Activated CD4-positive, alpha-beta T cell treated with anti-CD3 and anti-CD28 coated beads, Interleukin-2, amount 10 ng/mL, durations not matched to agents 7 days and 5 days (primary cell): ENCODE measurements around the gene UBXN11. TPM values are rescaled to one million over a fixed set of nuclear protein-coding genes. Genes with fewer than 3 reads are reported as not detected.

Experiments
- CTCF ChIA-PET: fragments of 350-600 bp; sonication (Branson Sonifier 250); formaldehyde crosslinking; loops from one replicate; lab custom pipeline; 2021; ENCODE audit warnings: antibody characterized with exemption; lab: Charles Lee
- POLR2A ChIA-PET: fragments of 350-600 bp; sonication (Branson Sonifier 250); formaldehyde crosslinking; loops from one replicate; lab custom pipeline; 2021; ENCODE audit warnings: antibody characterized with exemption; lab: Charles Lee
- DNase-seq: peaks from one replicate; pipeline ENCODE4 v3.0.0-alpha.2; 2020
- H3K27ac Mint-ChIP-seq: one replicate; pipeline ENCODE4 v1.8.0; 2021; ENCODE audit warnings: mild to moderate bottlenecking, moderate library complexity, mixed read lengths
- H3K27me3 Mint-ChIP-seq: one replicate; pipeline ENCODE4 v1.8.0; 2021; ENCODE audit warnings: mixed read lengths
- H3K36me3 Mint-ChIP-seq: one replicate; pipeline ENCODE4 v1.8.0; 2021; ENCODE audit warnings: low read depth, mixed read lengths
- H3K4me1 Mint-ChIP-seq: one replicate; pipeline ENCODE4 v1.8.0; 2021; ENCODE audit warnings: mixed read lengths
- H3K4me3 Mint-ChIP-seq: one replicate; pipeline ENCODE4 v1.8.0; 2021; ENCODE audit warnings: mild to moderate bottlenecking, moderate library complexity, mixed read lengths
- H3K9me3 Mint-ChIP-seq: one replicate; pipeline ENCODE4 v1.8.0; 2021; ENCODE audit warnings: mixed read lengths
- total RNA-seq, 2 experiments: library from RNA; stranded (reverse); gene quantifications; one replicate each; pipeline ENCODE4 v1.2.3, GENCODE V29; 2021

UBXN11 gene
- 10 to 100 TPM; 48.6 to 51.3 TPM for total RNA-seq

- CTCF ChIA-PET, result interaction anchor here (0.6 to 6.8 kb wide), 8 partner anchors 9 to 764 kb away, joined by 3 to 81 read pairs (median 4); partner anchors contain the start of genes CD52 and SH3BGRL3
- H3K4me1 Mint-ChIP-seq, result peaks cover 48% of the 10 kb centered on the region
- H3K4me3 Mint-ChIP-seq, result peak within 1 kb of the TSS; percentile 99
- POLR2A ChIA-PET, result interaction anchor here (3.2 kb wide), 1 partner anchor 18 kb away, joined by 9 read pairs; no protein-coding TSS in a partner anchor
- H3K27ac Mint-ChIP-seq, result peak within 1 kb of the TSS; percentile 93
- peak; percentile 97 for DNase-seq
- H3K27me3 Mint-ChIP-seq, result no peaks in the 10 kb centered on the region
- H3K36me3 Mint-ChIP-seq, result peaks cover 2% of the 10 kb centered on the region
- H3K9me3 Mint-ChIP-seq, result no peaks in the 10 kb centered on the region
Measured at GRCh38 chr1:26306290-26307229, at the start of gene UBXN11. TSS of gene UBXN11 (minus strand) at chr1:26306636. CDS start at chr1:26302883, 3,753 bp downstream.

- CTCF ChIA-PET, result interaction anchor here (1.7 kb wide), 1 partner anchor 9 kb away, joined by 6 read pairs; no protein-coding TSS in a partner anchor
Measured at GRCh38 chr1:26356106-26356505, 49.7 kb upstream of the UBXN11 start.

GRCh38 chr1:26354972-26355371 is 48.5 kb upstream of the UBXN11 start:
- H3K27me3 Mint-ChIP-seq, result peaks cover 9% of the 10 kb centered on the region
- ChIA-PET CTCF (interaction anchor here (1.3 to 3.4 kb wide), 3 partner anchors 8 to 66 kb away, joined by 3 to 15 read pairs (median 5); no protein-coding TSS in a partner anchor), POLR2A (no interaction called here)
- no peak for DNase-seq
- H3K36me3 Mint-ChIP-seq, result no peaks in the 10 kb centered on the region
- peaks cover 28% of the 10 kb centered on the region for H3K4me1 Mint-ChIP-seq
- no peak overlapping the region for H3K4me3 Mint-ChIP-seq
- no peaks in the 10 kb centered on the region for H3K9me3 Mint-ChIP-seq
- no peak overlapping the region for H3K27ac Mint-ChIP-seq

More at GRCh38 chr1:26356106-26356505, 49.7 kb upstream of the UBXN11 start:
- no peak overlapping the region for H3K27ac Mint-ChIP-seq
- H3K4me1 Mint-ChIP-seq, result peaks cover 40% of the 10 kb centered on the region
- no peak overlapping the region for H3K4me3 Mint-ChIP-seq
- no peak for DNase-seq
- peaks cover 17% of the 10 kb centered on the region for H3K27me3 Mint-ChIP-seq
- POLR2A ChIA-PET, result no interaction called here
- H3K36me3 Mint-ChIP-seq, result no peaks in the 10 kb centered on the region
- no peaks in the 10 kb centered on the region for H3K9me3 Mint-ChIP-seq

- Mint-ChIP-seq H3K4me3 (no peak within 1 kb of the TSS), H3K36me3 (no peaks in the 10 kb centered on the region), H3K27ac (no peak within 1 kb of the TSS), H3K27me3 (peaks cover 4% of the 10 kb centered on the region), H3K4me1 (peaks cover 21% of the 10 kb centered on the region), H3K9me3 (no peaks in the 10 kb centered on the region)
- no peak for DNase-seq
- CTCF ChIA-PET, result interaction anchor here (0.6 to 3.4 kb wide), 6 partner anchors 8 to 324 kb away, joined by 3 to 15 read pairs (median 4); no protein-coding TSS in a partner anchor
- POLR2A ChIA-PET, result no interaction called here
Measured at GRCh38 chr1:26353976-26354820, 47.8 kb upstream of the UBXN11 start, which contains the start of gene CRYBG2. TSS of gene CRYBG2 (minus strand) at chr1:26354130. CDS start at chr1:26346657, 7,473 bp downstream.

GRCh38 chr1:26353210-26353859 is 46.9 kb upstream of the UBXN11 start:
- no peak overlapping the region for H3K27ac Mint-ChIP-seq
- ChIA-PET POLR2A (no interaction called here), CTCF (interaction anchor here (0.5 to 3.4 kb wide), 5 partner anchors 9 to 323 kb away, joined by 3 to 15 read pairs (median 3); no protein-coding TSS in a partner anchor)
- no peaks in the 10 kb centered on the region for H3K27me3 Mint-ChIP-seq
- peaks cover 12% of the 10 kb centered on the region for H3K4me1 Mint-ChIP-seq
- no peak for DNase-seq
- no peaks in the 10 kb centered on the region for H3K36me3 Mint-ChIP-seq
- H3K4me3 Mint-ChIP-seq, result no peak overlapping the region
- no peaks in the 10 kb centered on the region for H3K9me3 Mint-ChIP-seq

GRCh38 chr1:26352338-26352679 is 45.9 kb upstream of the UBXN11 start:
- Mint-ChIP-seq H3K9me3 (no peaks in the 10 kb centered on the region), H3K27me3 (no peaks in the 10 kb centered on the region), H3K27ac (no peak overlapping the region), H3K36me3 (no peaks in the 10 kb centered on the region), H3K4me3 (no peak overlapping the region), H3K4me1 (peaks cover 7% of the 10 kb centered on the region)
- no peak for DNase-seq
- ChIA-PET POLR2A (no interaction called here), CTCF (interaction anchor here (1.1 to 3.4 kb wide), 4 partner anchors 12 to 42 kb away, joined by 4 to 15 read pairs (median 8); no protein-coding TSS in a partner anchor)

GRCh38 chr1:26351590-26352337 is 45.3 kb upstream of the UBXN11 start:
- H3K36me3 Mint-ChIP-seq, result no peaks in the 10 kb centered on the region
- H3K27me3 Mint-ChIP-seq, result no peaks in the 10 kb centered on the region
- ChIA-PET CTCF (interaction anchor here (1.1 to 3.4 kb wide), 4 partner anchors 12 to 67 kb away, joined by 3 to 15 read pairs (median 8); no protein-coding TSS in a partner anchor), POLR2A (no interaction called here)
- H3K27ac Mint-ChIP-seq, result no peak overlapping the region
- H3K4me1 Mint-ChIP-seq, result peaks cover 5% of the 10 kb centered on the region
- no peak for DNase-seq
- H3K9me3 Mint-ChIP-seq, result no peaks in the 10 kb centered on the region
- H3K4me3 Mint-ChIP-seq, result no peak overlapping the region

- POLR2A ChIA-PET, result no interaction called here
Measured at GRCh38 chr1:26350701-26351589, 44.5 kb upstream of the UBXN11 start.

GRCh38 chr1:26350343-26350700 is 43.9 kb upstream of the UBXN11 start:
- ChIA-PET CTCF (interaction anchor here (0.8 to 2.8 kb wide), 6 partner anchors 9 to 67 kb away, joined by 3 to 11 read pairs (median 5); no protein-coding TSS in a partner anchor), POLR2A (no interaction called here)
- Mint-ChIP-seq H3K4me3 (no peak overlapping the region), H3K27me3 (no peaks in the 10 kb centered on the region), H3K4me1 (no peaks in the 10 kb centered on the region), H3K9me3 (no peaks in the 10 kb centered on the region), H3K36me3 (no peaks in the 10 kb centered on the region), H3K27ac (no peak overlapping the region)
- no peak for DNase-seq

More at GRCh38 chr1:26350701-26351589, 44.5 kb upstream of the UBXN11 start:
- CTCF ChIA-PET, result interaction anchor here (0.8 to 2.8 kb wide), 5 partner anchors 13 to 66 kb away, joined by 3 to 11 read pairs (median 4); no protein-coding TSS in a partner anchor
- Mint-ChIP-seq H3K4me1 (peaks cover 5% of the 10 kb centered on the region), H3K4me3 (no peak overlapping the region), H3K27ac (no peak overlapping the region), H3K36me3 (no peaks in the 10 kb centered on the region), H3K9me3 (no peaks in the 10 kb centered on the region), H3K27me3 (no peaks in the 10 kb centered on the region)
- no peak for DNase-seq

GRCh38 chr1:26349877-26350244 is 43.4 kb upstream of the UBXN11 start:
- Mint-ChIP-seq H3K36me3 (no peaks in the 10 kb centered on the region), H3K4me1 (no peaks in the 10 kb centered on the region), H3K27ac (no peak overlapping the region), H3K9me3 (no peaks in the 10 kb centered on the region), H3K27me3 (no peaks in the 10 kb centered on the region), H3K4me3 (no peak overlapping the region)
- ChIA-PET CTCF (interaction anchor here (1.5 to 2.8 kb wide), 4 partner anchors 9 to 46 kb away, joined by 5 to 11 read pairs (median 6); no protein-coding TSS in a partner anchor), POLR2A (no interaction called here)
- no peak for DNase-seq
